KMS-11 (cell line): ENCODE measurements around the gene ARHGAP4.

ENCODE experiments used
- H2AFZ ChIP-seq: fragments of 200-600 bp; sonication (generic); 2 replicates; pipeline ENCODE4 v1.6.1; 2016; ENCODE audit warnings: antibody characterized with exemption, mixed run types, low read depth
- H3K27ac ChIP-seq: fragments of 200-600 bp; sonication (generic); 2 replicates; pipeline ENCODE4 v1.6.1; 2016; ENCODE audit warnings: mild to moderate bottlenecking, mixed run types
- H3K27me3 ChIP-seq: fragments of 200-600 bp; sonication (generic); 2 replicates; pipeline ENCODE4 v1.6.1; 2017; ENCODE audit warnings: mild to moderate bottlenecking, low read depth, mixed run types, moderate library complexity; ENCODE audit not compliant: insufficient read depth
- H3K36me3 ChIP-seq: fragments of 200-600 bp; sonication (generic); 2 replicates; pipeline ENCODE4 v1.6.1; 2017; ENCODE audit warnings: mild to moderate bottlenecking, mixed run types; ENCODE audit not compliant: insufficient read depth
- H3K4me1 ChIP-seq: fragments of 200-600 bp; sonication (generic); 2 replicates; pipeline ENCODE4 v1.6.1; 2016; ENCODE audit warnings: mild to moderate bottlenecking, low read depth, mixed run types; ENCODE audit not compliant: poor library complexity, severe bottlenecking
- H3K4me2 ChIP-seq: fragments of 200-600 bp; sonication (generic); 2 replicates; pipeline ENCODE4 v1.7.0; 2016; ENCODE audit warnings: mild to moderate bottlenecking, mixed run types
- H3K4me3 ChIP-seq: fragments of 200-600 bp; sonication (generic); IDR thresholded peaks from 2 replicates; pipeline ENCODE4 v1.6.1; 2017; ENCODE audit warnings: low read depth, low read length, mixed read lengths; ENCODE audit not compliant: insufficient read depth
- H3K79me2 ChIP-seq: fragments of 200-600 bp; sonication (generic); 2 replicates; pipeline ENCODE4 v1.6.1; 2016; ENCODE audit warnings: low read depth, mixed run types; ENCODE audit not compliant: insufficient read depth
- H3K9ac ChIP-seq: fragments of 200-600 bp; sonication (generic); 2 replicates; pipeline ENCODE4 v1.6.1; 2016; ENCODE audit warnings: mild to moderate bottlenecking, mixed run types
- H4K20me1 ChIP-seq: fragments of 200-600 bp; sonication (generic); 2 replicates; pipeline ENCODE4 v1.6.1; 2016; ENCODE audit warnings: mild to moderate bottlenecking, mixed run types; ENCODE audit not compliant: insufficient read depth
- TF ChIP-seq, protein P1 (sequence below): fragments of 200-600 bp; sonication (generic); conservative IDR thresholded peaks from 2 replicates; pipeline ENCODE4 v1.6.1; 2017; ENCODE audit warnings: low read depth, mild to moderate bottlenecking, antibody characterized with exemption, low read length, moderate library complexity, mixed read lengths

Gene ARHGAP4

DNA sequence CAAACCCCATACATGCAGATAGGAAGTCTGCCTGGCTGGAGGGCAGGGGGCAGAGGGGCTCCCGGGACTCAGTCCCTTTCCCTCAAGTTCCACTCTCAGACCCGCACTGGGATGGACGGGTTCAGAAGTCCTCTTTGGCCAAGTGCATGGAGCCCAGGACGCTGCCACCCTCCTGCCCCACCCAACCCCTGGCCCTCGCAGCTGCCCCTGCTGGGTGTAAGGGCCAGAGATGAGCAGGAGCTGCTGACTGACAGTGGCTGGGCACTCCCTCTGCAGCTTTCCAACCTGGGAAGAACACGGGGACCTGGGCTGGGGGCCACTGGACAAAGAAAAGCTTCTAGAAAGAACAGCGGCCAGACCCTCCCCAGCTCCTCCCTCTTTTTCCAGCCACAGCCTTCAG lies 43.5 kb downstream of the ARHGAP4 start:
- no peak overlapping the region for H2AFZ ChIP-seq
- H3K4me2 ChIP-seq: no peak overlapping the region

DNA sequence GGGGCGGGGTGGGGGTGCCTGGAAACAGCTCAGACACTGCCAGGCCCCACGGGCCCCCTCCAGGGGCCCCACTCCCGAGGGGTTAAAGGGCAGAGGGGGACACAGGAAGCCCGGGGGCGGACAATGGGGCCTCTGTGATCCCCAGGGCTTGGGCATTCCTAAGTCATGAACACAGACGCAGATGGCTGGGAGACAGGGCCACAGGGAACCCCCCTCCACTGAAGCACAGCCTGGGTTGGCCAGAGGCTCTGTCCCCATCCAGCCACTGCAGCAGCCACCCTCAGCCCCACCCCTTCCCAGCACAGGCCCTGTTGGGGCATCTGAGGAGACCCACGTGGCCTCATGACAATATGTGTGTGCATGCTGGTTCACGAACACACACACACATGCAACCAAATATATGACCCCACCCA lies 44.0 kb downstream of the ARHGAP4 start:
- TF ChIP-seq, protein P1, sequence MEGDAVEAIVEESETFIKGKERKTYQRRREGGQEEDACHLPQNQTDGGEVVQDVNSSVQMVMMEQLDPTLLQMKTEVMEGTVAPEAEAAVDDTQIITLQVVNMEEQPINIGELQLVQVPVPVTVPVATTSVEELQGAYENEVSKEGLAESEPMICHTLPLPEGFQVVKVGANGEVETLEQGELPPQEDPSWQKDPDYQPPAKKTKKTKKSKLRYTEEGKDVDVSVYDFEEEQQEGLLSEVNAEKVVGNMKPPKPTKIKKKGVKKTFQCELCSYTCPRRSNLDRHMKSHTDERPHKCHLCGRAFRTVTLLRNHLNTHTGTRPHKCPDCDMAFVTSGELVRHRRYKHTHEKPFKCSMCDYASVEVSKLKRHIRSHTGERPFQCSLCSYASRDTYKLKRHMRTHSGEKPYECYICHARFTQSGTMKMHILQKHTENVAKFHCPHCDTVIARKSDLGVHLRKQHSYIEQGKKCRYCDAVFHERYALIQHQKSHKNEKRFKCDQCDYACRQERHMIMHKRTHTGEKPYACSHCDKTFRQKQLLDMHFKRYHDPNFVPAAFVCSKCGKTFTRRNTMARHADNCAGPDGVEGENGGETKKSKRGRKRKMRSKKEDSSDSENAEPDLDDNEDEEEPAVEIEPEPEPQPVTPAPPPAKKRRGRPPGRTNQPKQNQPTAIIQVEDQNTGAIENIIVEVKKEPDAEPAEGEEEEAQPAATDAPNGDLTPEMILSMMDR: no peak
- Histone ChIP-seq H4K20me1 (no peaks in the 10 kb centered on the region), H3K27me3 (peaks cover 37% of the 10 kb centered on the region; the same call in 1 of the 2 replicates), H3K4me2 (no peak overlapping the region), H3K4me1 (no peaks in the 10 kb centered on the region), H3K9ac (no peak overlapping the region), H2AFZ (no peak overlapping the region), H3K79me2 (no peaks in the 10 kb centered on the region), H3K36me3 (no peaks in the 10 kb centered on the region), H3K4me3 (no peak overlapping the region), H3K27ac (no peak overlapping the region)

More for the DNA sequence above, 43.5 kb downstream of the ARHGAP4 start:
- Histone ChIP-seq H3K4me1 (no peaks in the 10 kb centered on the region), H4K20me1 (no peaks in the 10 kb centered on the region), H3K9ac (no peak overlapping the region), H3K36me3 (no peaks in the 10 kb centered on the region), H3K4me3 (no peak overlapping the region), H3K27me3 (peaks cover 35% of the 10 kb centered on the region; the same call in 1 of the 2 replicates), H3K79me2 (no peaks in the 10 kb centered on the region), H3K27ac (no peak overlapping the region)
- TF ChIP-seq, protein P1: no peak

DNA sequence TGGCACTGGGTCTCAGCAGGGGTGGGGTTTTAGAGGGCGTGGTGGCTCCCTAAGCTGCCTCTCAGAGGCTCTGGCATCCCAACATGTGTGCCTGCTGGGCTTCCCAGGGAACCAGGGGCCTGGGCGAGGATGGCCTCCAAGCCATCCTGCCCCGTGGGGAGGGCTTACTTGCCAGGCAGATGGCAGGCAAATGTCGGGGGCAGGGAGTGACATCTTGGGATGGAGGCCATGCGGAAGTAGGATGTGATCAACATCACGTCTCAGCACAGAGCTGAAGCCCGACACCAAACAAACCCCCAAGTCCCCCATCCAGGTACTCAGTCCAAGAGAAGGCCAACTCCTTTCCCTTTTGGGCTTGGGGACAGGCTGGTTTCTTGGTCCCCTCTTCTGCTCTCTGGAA lies 44.8 kb downstream of the ARHGAP4 start:
- no peak overlapping the region for H2AFZ ChIP-seq
- H3K4me2 ChIP-seq: no peak overlapping the region
- H3K9ac ChIP-seq: no peak overlapping the region
- H3K4me1 ChIP-seq: no peaks in the 10 kb centered on the region
- H4K20me1 ChIP-seq: no peaks in the 10 kb centered on the region
- TF ChIP-seq, protein P1: no peak
- H3K79me2 ChIP-seq: no peaks in the 10 kb centered on the region
- H3K27ac ChIP-seq: no peak overlapping the region
- no peak overlapping the region for H3K4me3 ChIP-seq
- H3K27me3 ChIP-seq: peaks cover 37% of the 10 kb centered on the region; the same call in 1 of the 2 replicates
- H3K36me3 ChIP-seq: no peaks in the 10 kb centered on the region

DNA sequence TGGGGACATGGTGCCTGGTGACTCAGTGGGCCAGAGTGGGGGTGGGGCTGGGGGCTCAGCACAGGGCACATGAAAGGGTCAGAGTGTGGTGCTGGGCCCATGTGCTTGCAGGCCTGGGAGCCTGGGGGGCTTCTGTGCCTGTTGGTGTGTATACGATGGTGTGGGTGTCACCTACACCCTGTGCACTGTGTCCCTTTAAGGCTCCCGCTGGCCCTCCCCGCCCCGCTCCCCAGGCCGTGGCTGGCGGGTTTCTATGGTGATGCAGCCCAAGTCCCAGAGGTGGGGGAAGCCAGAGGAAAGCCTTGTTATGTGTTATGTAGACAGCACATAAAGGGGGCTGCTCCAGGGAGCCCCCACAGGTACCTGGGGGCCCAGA lies 45.6 kb downstream of the ARHGAP4 start:
- H3K27me3 ChIP-seq: peaks cover 37% of the 10 kb centered on the region; the same call in 1 of the 2 replicates
- no peak overlapping the region for H3K9ac ChIP-seq

More for the DNA sequence above, 45.6 kb downstream of the ARHGAP4 start:
- H3K36me3 ChIP-seq: no peaks in the 10 kb centered on the region
- no peaks in the 10 kb centered on the region for H4K20me1 ChIP-seq
- no peaks in the 10 kb centered on the region for H3K4me1 ChIP-seq
- no peak overlapping the region for H3K4me2 ChIP-seq
- H3K4me3 ChIP-seq: no peak overlapping the region
- H3K79me2 ChIP-seq: no peaks in the 10 kb centered on the region
- TF ChIP-seq, protein P1: no peak
- no peak overlapping the region for H2AFZ ChIP-seq
- H3K27ac ChIP-seq: no peak overlapping the region
